ENCODE data around the gene SCG5.

DNA sequence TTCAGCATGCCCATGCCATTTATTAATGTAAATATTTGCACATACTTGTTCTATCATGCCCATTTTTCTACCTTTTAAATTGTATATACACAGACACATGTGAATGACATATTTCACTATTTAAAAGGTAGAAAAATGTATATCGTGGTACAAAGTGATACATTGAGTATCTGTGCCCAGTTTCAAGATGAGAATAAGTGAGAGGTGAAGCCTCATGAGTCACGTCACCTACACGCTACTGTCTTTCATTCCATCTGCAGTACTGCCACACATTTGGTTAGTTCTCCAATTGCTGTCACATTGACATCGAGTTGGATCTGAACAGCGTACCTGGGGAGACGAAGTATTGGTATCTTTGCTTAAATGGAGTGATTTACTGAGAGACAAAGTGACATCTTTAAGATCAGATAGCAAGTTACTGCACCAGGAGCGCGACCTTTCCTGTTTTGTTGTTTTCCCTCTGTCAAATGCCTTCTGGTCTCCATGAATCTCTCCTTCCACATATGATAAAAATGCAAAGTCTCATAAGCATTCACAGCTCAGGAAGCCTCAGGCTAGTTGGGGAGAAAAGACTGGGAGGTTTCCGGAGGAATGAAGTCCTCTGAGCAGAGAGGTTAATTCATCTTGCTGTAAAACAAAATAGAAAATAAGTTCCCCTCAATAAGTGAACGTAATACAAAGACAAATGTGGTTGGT is 88.3 kb downstream of the SCG5 start:
- no peak for TF ChIP-seq POLR2AphosphoS5 (IDR thresholded peaks at IDR 0.05; ENCODE audit: low read depth, low read length)
- TF ChIP-seq, protein P1, sequence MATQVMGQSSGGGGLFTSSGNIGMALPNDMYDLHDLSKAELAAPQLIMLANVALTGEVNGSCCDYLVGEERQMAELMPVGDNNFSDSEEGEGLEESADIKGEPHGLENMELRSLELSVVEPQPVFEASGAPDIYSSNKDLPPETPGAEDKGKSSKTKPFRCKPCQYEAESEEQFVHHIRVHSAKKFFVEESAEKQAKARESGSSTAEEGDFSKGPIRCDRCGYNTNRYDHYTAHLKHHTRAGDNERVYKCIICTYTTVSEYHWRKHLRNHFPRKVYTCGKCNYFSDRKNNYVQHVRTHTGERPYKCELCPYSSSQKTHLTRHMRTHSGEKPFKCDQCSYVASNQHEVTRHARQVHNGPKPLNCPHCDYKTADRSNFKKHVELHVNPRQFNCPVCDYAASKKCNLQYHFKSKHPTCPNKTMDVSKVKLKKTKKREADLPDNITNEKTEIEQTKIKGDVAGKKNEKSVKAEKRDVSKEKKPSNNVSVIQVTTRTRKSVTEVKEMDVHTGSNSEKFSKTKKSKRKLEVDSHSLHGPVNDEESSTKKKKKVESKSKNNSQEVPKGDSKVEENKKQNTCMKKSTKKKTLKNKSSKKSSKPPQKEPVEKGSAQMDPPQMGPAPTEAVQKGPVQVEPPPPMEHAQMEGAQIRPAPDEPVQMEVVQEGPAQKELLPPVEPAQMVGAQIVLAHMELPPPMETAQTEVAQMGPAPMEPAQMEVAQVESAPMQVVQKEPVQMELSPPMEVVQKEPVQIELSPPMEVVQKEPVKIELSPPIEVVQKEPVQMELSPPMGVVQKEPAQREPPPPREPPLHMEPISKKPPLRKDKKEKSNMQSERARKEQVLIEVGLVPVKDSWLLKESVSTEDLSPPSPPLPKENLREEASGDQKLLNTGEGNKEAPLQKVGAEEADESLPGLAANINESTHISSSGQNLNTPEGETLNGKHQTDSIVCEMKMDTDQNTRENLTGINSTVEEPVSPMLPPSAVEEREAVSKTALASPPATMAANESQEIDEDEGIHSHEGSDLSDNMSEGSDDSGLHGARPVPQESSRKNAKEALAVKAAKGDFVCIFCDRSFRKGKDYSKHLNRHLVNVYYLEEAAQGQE (IDR thresholded peaks at IDR 0.05; ENCODE audit: insufficient read depth in 1 of 2, low read depth in 2 of 2, low read length in 2 of 2): no peak
- no peak for TF ChIP-seq TAF1 (IDR thresholded peaks at IDR 0.05; ENCODE audit: borderline replicate concordance, insufficient read depth, low read length)
- TF ChIP-seq SIN3A (IDR thresholded peaks at IDR 0.05; ENCODE audit: borderline replicate concordance, insufficient read depth, low read length): no peak
- no peak for TF ChIP-seq FOXP2 (optimal IDR thresholded peaks at IDR 0.05; ENCODE audit: borderline replicate concordance, extremely low read depth, extremely low read length, insufficient read depth)
